Keratinocyte (primary cell): ENCODE measurements around the gene BCAP31.

Experiments used
- CTCF ChIP-seq, 3 experiments: IDR thresholded peaks in 1 of 3; conservative IDR thresholded peaks in 1 of 3; optimal IDR thresholded peaks in 1 of 3; 2 replicates in 2 of 3; 3 replicates in 1 of 3; pipeline versions ENCODE3 to v1.5.1; 2011; ENCODE audit warnings: low read length in 3 of 3, mild to moderate bottlenecking in 3 of 3, moderate library complexity in 2 of 3, control low read depth in 1 of 3, inconsistent platforms in 1 of 3; ENCODE audit not compliant: insufficient read depth in 2 of 3; ENCODE audit errors: extremely low read depth in 1 of 3
- EZH2 ChIP-seq: IDR thresholded peaks from one replicate; pipeline ENCODE4 v1.6.1; 2012; ENCODE audit warnings: inconsistent platforms, mild to moderate bottlenecking, low read length, moderate library complexity

DNA sequence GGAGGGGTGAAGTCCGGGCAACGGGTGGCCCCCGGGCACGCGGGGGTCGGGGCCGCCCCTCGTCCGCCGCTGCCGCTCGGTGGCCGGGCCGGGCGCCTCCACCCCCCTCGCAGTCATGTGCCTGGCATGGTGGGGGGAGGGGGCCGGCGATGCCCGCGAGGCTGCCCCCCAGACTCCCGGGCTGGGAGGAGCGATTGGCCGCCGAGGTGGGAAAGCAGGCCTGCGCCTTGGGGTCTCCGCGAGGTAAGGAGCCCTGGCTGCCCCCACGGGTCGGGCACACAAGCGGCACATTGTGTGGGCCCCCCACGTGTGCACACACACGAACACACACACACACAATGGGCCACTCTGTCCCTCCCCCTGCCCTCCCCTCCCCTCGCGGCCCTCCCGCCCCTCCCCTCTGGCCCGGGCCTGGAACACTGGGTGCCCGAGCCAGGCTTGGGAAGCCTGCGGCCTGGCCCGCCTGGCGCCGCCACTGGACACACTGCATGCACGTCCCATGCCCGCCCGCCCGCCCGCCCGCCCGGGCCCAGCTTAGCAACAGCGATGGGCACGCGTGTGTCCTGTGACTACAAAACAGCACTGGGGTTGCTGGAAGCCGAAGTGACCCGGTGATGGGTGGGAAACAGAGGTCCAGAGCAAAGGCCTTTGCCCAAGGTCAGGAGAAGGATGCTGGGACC lies 35.1 kb downstream of the BCAP31 start:
- TF ChIP-seq CTCF (optimal IDR thresholded peaks at IDR 0.05 in 1 of 3, IDR thresholded peaks at IDR 0.05 in 1 of 3, conservative IDR thresholded peaks at IDR 0.05 in 1 of 3; ENCODE audit: extremely low read depth in 1 of 3, insufficient read depth in 2 of 3, low read length in 3 of 3) (no peak), EZH2 (no peak)
